ENCODE data around the gene BSDC1. TPM values are rescaled to one million over a fixed set of nuclear protein-coding genes. Genes with fewer than 3 reads are reported as not detected.

The BSDC1 gene
- total RNA-seq, 1 experiment from 2014 or later, result 44.3 TPM

DNA sequence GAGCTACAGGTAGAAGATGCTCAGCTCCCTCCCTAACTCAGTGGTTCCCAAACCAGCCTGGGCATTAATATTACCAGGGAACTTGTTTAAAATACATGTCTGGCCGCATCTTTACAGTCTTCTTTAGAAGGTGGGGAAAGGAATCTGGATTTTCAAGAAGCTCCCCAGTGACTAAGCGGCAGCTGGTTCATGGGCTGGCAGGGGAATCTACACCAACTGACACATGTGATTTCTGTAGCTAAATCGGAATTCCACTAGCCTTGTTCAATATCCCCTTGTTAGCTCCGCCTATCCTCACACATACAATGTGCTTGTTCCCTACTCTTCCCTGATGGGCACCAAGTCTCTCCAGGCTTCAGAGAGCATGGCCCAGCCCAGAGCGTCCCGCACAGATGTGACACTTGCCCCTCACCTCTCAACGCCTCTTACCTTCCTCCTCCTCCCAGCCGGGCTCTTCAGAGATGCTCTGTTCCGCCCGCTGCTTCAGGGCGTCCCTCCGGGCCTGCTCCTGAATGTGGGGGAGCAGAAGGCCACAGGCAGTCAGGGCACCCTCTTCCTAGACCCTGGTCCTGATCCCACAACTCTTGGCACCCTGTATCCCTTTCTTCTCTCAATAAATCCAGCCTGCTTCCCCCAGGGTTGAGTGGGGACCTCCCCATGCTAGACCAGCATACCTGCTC, 16.6 kb downstream of the BSDC1 start:
- no peak overlapping the region for H3K27ac Mint-ChIP-seq
- H3K27me3 Mint-ChIP-seq (ENCODE audit: low read depth), result no peaks in the 10 kb centered on the region
- H3K4me3 Mint-ChIP-seq, result no peak overlapping the region
- no peak for ATAC-seq
- POLR2A ChIA-PET, result no interaction called here
- CTCF ChIA-PET, result interaction anchor here (1.0 kb wide), 1 partner anchor 17 kb away, joined by 3 read pairs; the partner anchor contains the start of gene BSDC1
- no peaks in the 10 kb centered on the region for H3K4me1 Mint-ChIP-seq
- peaks cover 69% of the 10 kb centered on the region for H3K36me3 Mint-ChIP-seq
- no peaks in the 10 kb centered on the region for H3K9me3 Mint-ChIP-seq
- TF ChIP-seq CREB1 (CRISPR knock-in tag; IDR thresholded peaks at IDR 0.05) (no peak), NFE2L1 (CRISPR knock-in tag; IDR thresholded peaks at IDR 0.05) (no peak), ZBTB43 (CRISPR knock-in tag; IDR thresholded peaks at IDR 0.05) (no peak), ERG (CRISPR knock-in tag; IDR thresholded peaks at IDR 0.05) (no peak)
- DNase-seq (ENCODE audit: low spot score), result no peak

GRCh38 chr1:32376199-32376598, 18.0 kb downstream of the BSDC1 start:
- Mint-ChIP-seq H3K36me3 (peaks cover 70% of the 10 kb centered on the region), H3K4me1 (no peaks in the 10 kb centered on the region), H3K9me3 (no peaks in the 10 kb centered on the region), H3K27ac (no peak overlapping the region), H3K27me3 (ENCODE audit: low read depth) (no peaks in the 10 kb centered on the region), H3K4me3 (no peak overlapping the region)
- ATAC-seq (no peak), DNase-seq (ENCODE audit: low spot score) (no peak)
- TF ChIP-seq, protein P1, sequence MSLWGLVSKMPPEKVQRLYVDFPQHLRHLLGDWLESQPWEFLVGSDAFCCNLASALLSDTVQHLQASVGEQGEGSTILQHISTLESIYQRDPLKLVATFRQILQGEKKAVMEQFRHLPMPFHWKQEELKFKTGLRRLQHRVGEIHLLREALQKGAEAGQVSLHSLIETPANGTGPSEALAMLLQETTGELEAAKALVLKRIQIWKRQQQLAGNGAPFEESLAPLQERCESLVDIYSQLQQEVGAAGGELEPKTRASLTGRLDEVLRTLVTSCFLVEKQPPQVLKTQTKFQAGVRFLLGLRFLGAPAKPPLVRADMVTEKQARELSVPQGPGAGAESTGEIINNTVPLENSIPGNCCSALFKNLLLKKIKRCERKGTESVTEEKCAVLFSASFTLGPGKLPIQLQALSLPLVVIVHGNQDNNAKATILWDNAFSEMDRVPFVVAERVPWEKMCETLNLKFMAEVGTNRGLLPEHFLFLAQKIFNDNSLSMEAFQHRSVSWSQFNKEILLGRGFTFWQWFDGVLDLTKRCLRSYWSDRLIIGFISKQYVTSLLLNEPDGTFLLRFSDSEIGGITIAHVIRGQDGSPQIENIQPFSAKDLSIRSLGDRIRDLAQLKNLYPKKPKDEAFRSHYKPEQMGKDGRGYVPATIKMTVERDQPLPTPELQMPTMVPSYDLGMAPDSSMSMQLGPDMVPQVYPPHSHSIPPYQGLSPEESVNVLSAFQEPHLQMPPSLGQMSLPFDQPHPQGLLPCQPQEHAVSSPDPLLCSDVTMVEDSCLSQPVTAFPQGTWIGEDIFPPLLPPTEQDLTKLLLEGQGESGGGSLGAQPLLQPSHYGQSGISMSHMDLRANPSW (CRISPR knock-in tag; conservative IDR thresholded peaks at IDR 0.05; ENCODE audit: low read depth), result no peak
- no peak for TF ChIP-seq CTCF (IDR thresholded peaks at IDR 0.05)
- POLR2A ChIA-PET, result no interaction called here
- CTCF ChIA-PET, result interaction anchor here (1.0 kb wide), 1 partner anchor 18 kb away, joined by 3 read pairs; the partner anchor contains the start of gene BSDC1

DNA sequence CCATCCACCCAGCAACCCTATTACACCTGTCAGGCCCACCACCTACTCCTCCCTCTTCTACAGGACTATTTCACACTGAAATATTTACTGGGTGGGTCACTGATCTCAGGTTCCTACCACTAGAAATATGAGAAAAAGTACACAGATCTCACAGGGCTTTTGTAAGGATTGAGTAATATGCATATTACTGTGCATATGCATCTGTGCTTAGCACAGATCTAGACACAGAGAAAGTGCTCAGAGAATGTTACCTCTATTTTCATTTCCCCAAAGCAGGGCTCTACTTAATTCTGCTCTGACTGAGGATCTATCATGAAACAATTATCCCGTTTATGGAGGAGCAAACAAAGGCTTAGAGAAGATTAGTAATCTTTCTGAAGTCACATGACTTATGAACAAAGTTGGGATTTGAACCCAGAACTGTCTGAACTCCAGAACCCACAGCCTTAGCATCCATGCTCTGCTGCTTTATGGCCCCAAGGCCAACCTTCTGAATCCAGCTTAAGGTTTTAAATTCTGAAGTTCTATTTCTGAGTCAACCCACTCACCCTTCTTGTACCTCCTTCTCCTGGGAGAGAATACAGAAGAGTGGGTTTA, 20.1 kb downstream of the BSDC1 start:
- no peak for TF ChIP-seq ESRRA (CRISPR knock-in tag; IDR thresholded peaks at IDR 0.05; ENCODE audit: borderline replicate concordance)
- TF ChIP-seq MXD4 (CRISPR knock-in tag; IDR thresholded peaks at IDR 0.05; ENCODE audit: borderline replicate concordance), result no peak
- TF ChIP-seq CDX4 (CRISPR knock-in tag; IDR thresholded peaks at IDR 0.05; ENCODE audit: borderline replicate concordance), result no peak
- no peak for TF ChIP-seq JUN (CRISPR knock-in tag; IDR thresholded peaks at IDR 0.05)
- TF ChIP-seq, protein P2, sequence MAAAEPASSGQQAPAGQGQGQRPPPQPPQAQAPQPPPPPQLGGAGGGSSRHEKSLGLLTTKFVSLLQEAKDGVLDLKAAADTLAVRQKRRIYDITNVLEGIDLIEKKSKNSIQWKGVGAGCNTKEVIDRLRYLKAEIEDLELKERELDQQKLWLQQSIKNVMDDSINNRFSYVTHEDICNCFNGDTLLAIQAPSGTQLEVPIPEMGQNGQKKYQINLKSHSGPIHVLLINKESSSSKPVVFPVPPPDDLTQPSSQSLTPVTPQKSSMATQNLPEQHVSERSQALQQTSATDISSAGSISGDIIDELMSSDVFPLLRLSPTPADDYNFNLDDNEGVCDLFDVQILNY (CRISPR knock-in tag; IDR thresholded peaks at IDR 0.05), result no peak
- TF ChIP-seq ZNF423 (CRISPR knock-in tag; IDR thresholded peaks at IDR 0.05), result no peak
- no peak for TF ChIP-seq GRHL2 (CRISPR knock-in tag; IDR thresholded peaks at IDR 0.05; ENCODE audit: insufficient replicate concordance, severe bottlenecking)
- ChIA-PET CTCF (no interaction called here), POLR2A (no interaction called here)
- Mint-ChIP-seq H3K4me1 (no peaks in the 10 kb centered on the region), H3K27me3 (ENCODE audit: low read depth) (no peaks in the 10 kb centered on the region), H3K4me3 (no peak overlapping the region), H3K9me3 (no peaks in the 10 kb centered on the region), H3K36me3 (peaks cover 56% of the 10 kb centered on the region), H3K27ac (no peak overlapping the region)
- ATAC-seq (no peak), DNase-seq (ENCODE audit: low spot score) (no peak)
